ENCODE measurements around the gene VCAN. TPM values are rescaled to one million over a fixed set of nuclear protein-coding genes. Genes with fewer than 3 reads are reported as not detected.
A peak's percentile ranks its signal among the peaks of the same experiment; 100 is the strongest.

Gene VCAN
- total and polyA plus RNA-seq, 2 of the 4 experiments (the other 2 are of a cell fraction): 45.3 to 158 TPM

DNA sequence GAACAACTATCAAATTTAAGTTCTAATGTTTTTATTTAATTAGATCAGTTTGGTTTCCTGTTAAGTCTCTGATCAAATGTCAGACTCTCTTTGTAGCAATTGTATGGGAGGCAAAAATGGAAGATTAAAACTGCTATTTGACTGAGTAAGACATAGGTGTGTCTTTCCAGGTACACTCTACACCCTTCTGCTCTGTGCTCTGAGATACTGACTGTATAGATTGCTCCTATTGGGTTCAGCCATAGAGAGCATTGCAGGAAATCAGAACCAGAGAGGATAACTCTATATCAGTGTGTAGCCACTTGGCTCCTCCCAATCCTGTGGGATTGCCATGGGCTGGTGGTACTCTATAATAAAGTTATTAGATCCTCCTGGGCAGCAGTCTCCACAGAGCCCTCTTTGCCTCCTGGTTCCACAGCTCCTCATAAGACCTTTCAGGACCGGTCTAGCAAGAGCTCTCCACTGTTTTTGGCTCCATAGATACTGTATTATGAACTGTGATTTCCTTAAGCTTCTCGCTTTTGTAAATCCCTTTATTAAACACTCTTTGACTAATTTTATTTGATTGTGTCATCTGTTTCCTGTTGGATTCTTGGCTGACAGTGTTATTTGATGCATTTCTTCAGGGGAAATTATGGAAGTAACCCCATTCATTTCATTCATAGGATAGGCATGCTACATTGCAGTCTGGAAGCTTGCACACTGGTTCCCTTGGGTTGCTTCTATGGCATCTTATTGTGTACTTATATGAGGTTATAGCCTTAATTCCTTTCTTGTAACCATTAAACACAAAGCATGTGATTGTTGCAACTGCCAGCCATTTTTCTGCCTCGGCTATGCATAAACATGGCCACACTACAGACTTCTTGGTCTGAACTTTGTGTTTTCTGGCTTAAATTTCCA, 115.6 kb downstream of the VCAN start:
- Histone ChIP-seq H3K4me2 (ENCODE audit: low read depth, low read length) (peak overlapping the region; percentile 31), H3K27ac (ENCODE audit: insufficient read depth, low read length) (peak overlapping the region; percentile 78; the same call in 1 of the 2 replicates), H2BK20ac (ENCODE audit: low read depth, low read length) (peak overlapping the region; percentile 80), H2BK120ac (ENCODE audit: low read depth, low read length) (peak overlapping the region; percentile 71), H3K79me1 (ENCODE audit: low read depth in 1 of 2, low read length in 2 of 2) (no peaks in the 10 kb centered on the region), H3K23ac (ENCODE audit: low read depth, low read length) (peak overlapping the region; percentile 63), H3K36me3 (ENCODE audit: control insufficient read depth, insufficient read depth, low read length) (no peaks in the 10 kb centered on the region), H4K5ac (ENCODE audit: low read depth, low read length) (peak overlapping the region; percentile 90), H3K4me1 (ENCODE audit: control insufficient read depth, insufficient read depth, low read length) (peaks cover 8% of the 10 kb centered on the region), H2BK15ac (ENCODE audit: low read depth, low read length) (peak overlapping the region; percentile 38; the same call in 1 of the 3 replicates), H3K9me3 (ENCODE audit: control insufficient read depth, insufficient read depth, low read length) (no peaks in the 10 kb centered on the region), H3K56ac (ENCODE audit: extremely low read depth, insufficient read depth, low read length) (peak overlapping the region; percentile 51; the same call in 1 of the 2 replicates), H4K8ac (ENCODE audit: low read depth in 2 of 2, low read length in 2 of 2) (peak overlapping the region in 1 of 2 experiments; percentile 20; a peak in 1 of 4 replicates), H3K27me3 (ENCODE audit: control insufficient read depth, insufficient read depth, low read length) (no peaks in the 10 kb centered on the region), H3K9me1 (ENCODE audit: insufficient read depth, low read length) (peaks cover 4% of the 10 kb centered on the region), H3K4ac (ENCODE audit: low read depth, low read length) (peak overlapping the region; percentile 65), H2BK5ac (ENCODE audit: low read depth, low read length, poor library complexity, severe bottlenecking) (peak overlapping the region; percentile 47), H2AK9ac (replicated peaks; ENCODE audit: low read depth, low read length, poor library complexity) (no peak overlapping the region), H3K4me3 (ENCODE audit: insufficient read depth, low read depth, low read length) (no peak overlapping the region), H3K9ac (ENCODE audit: low read depth, low read length) (no peak overlapping the region), H3K14ac (replicated peaks; ENCODE audit: low read depth, low read length) (peak overlapping the region; percentile 81), H4K91ac (ENCODE audit: insufficient read depth, low read depth, low read length) (peak overlapping the region; percentile 41), H4K20me1 (ENCODE audit: insufficient read depth, low read length) (no peaks in the 10 kb centered on the region), H2AFZ (replicated peaks; ENCODE audit: low read length, poor library complexity) (no peak overlapping the region), H3K18ac (ENCODE audit: low read depth, low read length) (peak overlapping the region; percentile 95), H2AK5ac (ENCODE audit: low read depth, low read length) (peak overlapping the region; percentile 27; the same call in 1 of the 2 replicates)
- intact Hi-C loops (cut with micrococcal nuclease) (no loop called here), dilution Hi-C loops (cut with HindIII; ENCODE audit: low sequenced_read_pairs, unreplicated experiment) (no loop called here), in situ Hi-C loops (cut with MboI; ENCODE audit: low sequenced_read_pairs) (no loop called here)
- WGBS, 2 experiments (ENCODE audit: extremely low coverage in 2 of 2, insufficient read length in 1 of 2): no CpG with 5 or more reads among the region's 3 CpGs
- DNase-seq (peak; percentile 68), ATAC-seq (ENCODE audit: low read depth) (peak; percentile 89)
- ChIA-PET POLR2A (ENCODE audit: unreplicated experiment) (no interaction called here), CTCF (no interaction called here)
- BruUV-seq (replicated peaks): no TSS peak
- TF ChIP-seq, protein P1, sequence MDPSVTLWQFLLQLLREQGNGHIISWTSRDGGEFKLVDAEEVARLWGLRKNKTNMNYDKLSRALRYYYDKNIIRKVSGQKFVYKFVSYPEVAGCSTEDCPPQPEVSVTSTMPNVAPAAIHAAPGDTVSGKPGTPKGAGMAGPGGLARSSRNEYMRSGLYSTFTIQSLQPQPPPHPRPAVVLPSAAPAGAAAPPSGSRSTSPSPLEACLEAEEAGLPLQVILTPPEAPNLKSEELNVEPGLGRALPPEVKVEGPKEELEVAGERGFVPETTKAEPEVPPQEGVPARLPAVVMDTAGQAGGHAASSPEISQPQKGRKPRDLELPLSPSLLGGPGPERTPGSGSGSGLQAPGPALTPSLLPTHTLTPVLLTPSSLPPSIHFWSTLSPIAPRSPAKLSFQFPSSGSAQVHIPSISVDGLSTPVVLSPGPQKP (IDR thresholded peaks at IDR 0.05; ENCODE audit: borderline replicate concordance, low read depth, low read length): no peak
- TF ChIP-seq CTCF (conservative IDR thresholded peaks at IDR 0.05; ENCODE audit: low read depth, low read length) (no peak), POLR2A (IDR thresholded peaks at IDR 0.05; ENCODE audit: low read depth, low read length) (no peak), RFX5 (IDR thresholded peaks at IDR 0.05; ENCODE audit: low read depth, low read length) (no peak), MAFK (IDR thresholded peaks at IDR 0.05; ENCODE audit: low read depth, low read length) (no peak), RAD21 (IDR thresholded peaks at IDR 0.05; ENCODE audit: low read length) (no peak), NFE2L2 (IDR thresholded peaks at IDR 0.05; ENCODE audit: low read depth, low read length) (no peak), CHD1 (IDR thresholded peaks at IDR 0.05; ENCODE audit: low read depth, low read length) (no peak), RCOR1 (IDR thresholded peaks at IDR 0.05; ENCODE audit: insufficient replicate concordance, low read length) (no peak), BHLHE40 (IDR thresholded peaks at IDR 0.05; ENCODE audit: low read depth, low read length) (no peak), MAZ (IDR thresholded peaks at IDR 0.05; ENCODE audit: borderline replicate concordance, low read depth, low read length) (no peak), MXI1 (IDR thresholded peaks at IDR 0.05; ENCODE audit: borderline replicate concordance, low read depth, low read length) (no peak), USF2 (IDR thresholded peaks at IDR 0.05; ENCODE audit: low read depth, low read length) (no peak), SMC3 (IDR thresholded peaks at IDR 0.05; ENCODE audit: low read depth, low read length) (no peak)

All from IMR-90 (cell line).